ENCODE results near the gene PKN2.

- no peak for TF ChIP-seq EZH2phosphoT487 (IDR thresholded peaks at IDR 0.05; ENCODE audit: borderline replicate concordance, low read length)
- TF ChIP-seq, protein P1, sequence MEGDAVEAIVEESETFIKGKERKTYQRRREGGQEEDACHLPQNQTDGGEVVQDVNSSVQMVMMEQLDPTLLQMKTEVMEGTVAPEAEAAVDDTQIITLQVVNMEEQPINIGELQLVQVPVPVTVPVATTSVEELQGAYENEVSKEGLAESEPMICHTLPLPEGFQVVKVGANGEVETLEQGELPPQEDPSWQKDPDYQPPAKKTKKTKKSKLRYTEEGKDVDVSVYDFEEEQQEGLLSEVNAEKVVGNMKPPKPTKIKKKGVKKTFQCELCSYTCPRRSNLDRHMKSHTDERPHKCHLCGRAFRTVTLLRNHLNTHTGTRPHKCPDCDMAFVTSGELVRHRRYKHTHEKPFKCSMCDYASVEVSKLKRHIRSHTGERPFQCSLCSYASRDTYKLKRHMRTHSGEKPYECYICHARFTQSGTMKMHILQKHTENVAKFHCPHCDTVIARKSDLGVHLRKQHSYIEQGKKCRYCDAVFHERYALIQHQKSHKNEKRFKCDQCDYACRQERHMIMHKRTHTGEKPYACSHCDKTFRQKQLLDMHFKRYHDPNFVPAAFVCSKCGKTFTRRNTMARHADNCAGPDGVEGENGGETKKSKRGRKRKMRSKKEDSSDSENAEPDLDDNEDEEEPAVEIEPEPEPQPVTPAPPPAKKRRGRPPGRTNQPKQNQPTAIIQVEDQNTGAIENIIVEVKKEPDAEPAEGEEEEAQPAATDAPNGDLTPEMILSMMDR (IDR thresholded peaks at IDR 0.05; ENCODE audit: low read depth, low read length, poor library complexity, severe bottlenecking): no peak
These were observed 14.1 kb downstream of the PKN2 start for GRCh38 chr1:88698140-88698539.
